CD4-positive, alpha-beta T cell (primary cell): ENCODE results near the gene TAF1B. TPM values are rescaled to one million over a fixed set of nuclear protein-coding genes. Genes with fewer than 3 reads are reported as not detected.
"Not testable (repeated sequence)": the region's sequence is repeated elsewhere in the genome, so short reads cannot be mapped to it uniquely, and the experiment has no call there.

Experiments used
- ATAC-seq: fragments of 200-7000 bp; cut with Tn5 transposase; one replicate; pipeline ENCODE4 v1.10.0; 2022; ENCODE audit warnings: mild to moderate bottlenecking; ENCODE audit not compliant: poor library complexity
- CTCF ChIA-PET: fragments of 350-600 bp; sonication (Branson Sonifier 250); formaldehyde crosslinking; loops from one replicate; lab custom pipeline; 2021; ENCODE audit warnings: antibody characterized with exemption, inconsistent platforms; lab: Charles Lee
- POLR2A ChIA-PET: fragments of 350-600 bp; sonication (Branson Sonifier 250); formaldehyde crosslinking; loops from one replicate; lab custom pipeline; 2021; ENCODE audit warnings: antibody characterized with exemption, inconsistent platforms; lab: Charles Lee
- DNase-seq, 14 experiments: peaks; one replicate each; pipeline ENCODE4 v3.0.0-alpha.2; 2013 to 2020; ENCODE audit warnings: mixed read lengths in 2 of 14
- H3K27ac ChIP-seq, 2 donors: one replicate each; pipeline versions ENCODE4 v1.5.1 to v1.7.0; 2013; ENCODE audit warnings: low read length in 2 of 2, low read depth in 1 of 2, mild to moderate bottlenecking in 1 of 2
- H3K27me3 ChIP-seq, 2 experiments: 1 replicate in 1 of 2; 2 replicates in 1 of 2; pipeline versions ENCODE4 v1.6.1 to v1.7.0; 2013; ENCODE audit warnings: low read length in 2 of 2, control low read depth in 1 of 2, mild to moderate bottlenecking in 1 of 2, moderate library complexity in 1 of 2; ENCODE audit not compliant: insufficient read depth in 2 of 2, control insufficient read depth in 1 of 2
- H3K36me3 ChIP-seq: one replicate; pipeline ENCODE4 v1.6.1; 2013; ENCODE audit warnings: low read length, control low read depth; ENCODE audit not compliant: insufficient read depth
- H3K4me1 ChIP-seq: one replicate; pipeline ENCODE4 v1.6.1; 2013; ENCODE audit warnings: low read length, control low read depth; ENCODE audit not compliant: insufficient read depth
- H3K4me3 ChIP-seq: one replicate; pipeline ENCODE4 v1.5.1; 2013; ENCODE audit warnings: mild to moderate bottlenecking, low read length, moderate library complexity
- H3K9me3 ChIP-seq, 2 experiments: 1 replicate in 1 of 2; 2 replicates in 1 of 2; pipeline versions ENCODE4 v1.6.1 to v1.7.0; 2013; ENCODE audit warnings: low read length in 2 of 2, mild to moderate bottlenecking in 2 of 2, control low read depth in 1 of 2, moderate library complexity in 1 of 2; ENCODE audit not compliant: control insufficient read depth in 1 of 2, insufficient read depth in 1 of 2
- H3K27ac Mint-ChIP-seq: one replicate; pipeline ENCODE4 v1.8.0; 2020; ENCODE audit warnings: mixed read lengths
- H3K27me3 Mint-ChIP-seq: one replicate; pipeline ENCODE4 v1.8.0; 2021; ENCODE audit warnings: mixed read lengths
- H3K36me3 Mint-ChIP-seq: one replicate; pipeline ENCODE4 v1.8.0; 2021; ENCODE audit warnings: low read depth, mixed read lengths
- H3K4me1 Mint-ChIP-seq: one replicate; pipeline ENCODE4 v1.8.0; 2021; ENCODE audit warnings: low read depth, mixed read lengths
- H3K4me3 Mint-ChIP-seq: one replicate; pipeline ENCODE4 v1.8.0; 2020; ENCODE audit warnings: mild to moderate bottlenecking, mixed read lengths
- H3K9me3 Mint-ChIP-seq: one replicate; pipeline ENCODE4 v1.8.0; 2020; ENCODE audit warnings: mixed read lengths
- CTCF ChIP-seq: fragments of 200-600 bp; IDR thresholded peaks from one replicate; pipeline ENCODE4 v1.8.0; 2022; ENCODE audit warnings: antibody characterized with exemption, mild to moderate bottlenecking
- intact Hi-C, 2 experiments: fragments of 100-400 bp; cut with DNase I in 1 of 2; cut with micrococcal nuclease in 1 of 2; formaldehyde crosslinking; loops; one replicate each; pipeline versions ENCODE4 v1.15.1 to v1.9.0; 2023 to 2025; cut with DNase I, micrococcal nuclease
- total RNA-seq, 174 experiments: library from RNA in 2 of 174; stranded (reverse) in 2 of 174; gene quantifications; one replicate each; pipeline ENCODE4 v1.2.3 and lab custom pipeline; 2021 to 2026

Gene TAF1B
- total RNA-seq, 2 experiments from 2014 or later = 9.9 to 10.8 TPM

DNA sequence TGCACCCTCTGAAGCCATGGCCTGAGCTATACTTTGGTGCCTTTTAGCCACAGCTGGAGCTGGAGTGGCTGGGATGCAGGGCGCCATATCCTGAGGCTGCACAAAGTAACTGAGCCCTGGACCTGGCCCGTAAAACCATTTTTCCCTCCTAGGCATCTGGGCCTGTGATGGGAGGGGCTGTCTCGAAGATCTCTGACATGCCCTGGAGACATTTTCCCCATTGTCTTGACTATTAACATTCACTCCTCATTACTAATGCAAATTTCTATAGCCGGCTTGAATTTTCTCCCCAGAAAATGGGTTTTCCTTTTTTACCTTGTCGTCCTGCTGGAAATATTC, 15.4 kb downstream of the TAF1B start:
- no peak overlapping the region for H3K4me3 ChIP-seq
- H3K36me3 Mint-ChIP-seq = peaks cover 74% of the 10 kb centered on the region
- peaks cover 59% of the 10 kb centered on the region for H3K36me3 ChIP-seq
- TF ChIP-seq CTCF = no peak
- no peak overlapping the region for H3K4me3 Mint-ChIP-seq
- intact Hi-C loops = no loop called here
- H3K27ac ChIP-seq = no peak overlapping the region
- H3K4me1 Mint-ChIP-seq = no peaks in the 10 kb centered on the region
- no peaks in the 10 kb centered on the region for H3K27me3 ChIP-seq
- ChIA-PET POLR2A (no interaction called here), CTCF (no interaction called here)
- peaks cover 0 to 12% of the 10 kb centered on the region in 2 experiments for H3K9me3 ChIP-seq
- DNase-seq (no peak), ATAC-seq (no peak)
- no peaks in the 10 kb centered on the region for H3K27me3 Mint-ChIP-seq
- no peaks in the 10 kb centered on the region for H3K4me1 ChIP-seq
- no peak overlapping the region for H3K27ac Mint-ChIP-seq
- peaks cover 7% of the 10 kb centered on the region for H3K9me3 Mint-ChIP-seq

- POLR2A ChIA-PET, H3K27me3 ChIP-seq, H3K4me3 ChIP-seq, ATAC-seq, H3K27ac ChIP-seq, DNase-seq, CTCF ChIA-PET, H3K27me3 Mint-ChIP-seq, H3K4me1 Mint-ChIP-seq, H3K9me3 Mint-ChIP-seq, H3K27ac Mint-ChIP-seq, H3K4me3 Mint-ChIP-seq, intact Hi-C loops, H3K4me1 ChIP-seq: not testable (repeated sequence)
- peaks cover 0 to 12% of the 10 kb centered on the region in 2 experiments for H3K9me3 ChIP-seq
- H3K36me3 Mint-ChIP-seq = peaks cover 50% of the 10 kb centered on the region
- peaks cover 36% of the 10 kb centered on the region for H3K36me3 ChIP-seq
These were observed 17.8 kb downstream of the TAF1B start for GRCh38 chr2:9860922-9861580.

DNA sequence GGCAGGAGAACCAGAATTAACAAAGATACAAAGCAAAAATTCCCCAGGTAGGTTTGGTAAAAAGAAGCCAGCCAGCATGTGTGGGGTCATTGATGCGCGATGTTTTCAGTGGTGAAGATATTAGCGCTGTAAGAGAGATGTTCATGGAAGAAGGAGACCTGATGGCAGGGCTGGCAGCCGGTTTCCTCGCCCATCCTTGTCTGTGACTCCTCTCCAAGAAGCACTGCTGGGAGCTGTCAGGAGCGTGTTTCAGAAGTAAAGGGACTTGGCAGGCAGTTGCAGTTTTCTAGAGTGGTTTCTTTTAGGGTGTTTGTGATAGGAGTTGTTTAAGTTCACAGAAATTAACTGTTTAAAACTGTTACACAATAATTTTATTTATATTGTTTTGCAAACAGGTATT, 24.6 kb downstream of the TAF1B start:
- Mint-ChIP-seq H3K9me3 (no peaks in the 10 kb centered on the region), H3K27ac (no peak overlapping the region), H3K4me3 (no peak overlapping the region), H3K27me3 (no peaks in the 10 kb centered on the region), H3K36me3 (peaks cover 36% of the 10 kb centered on the region), H3K4me1 (no peaks in the 10 kb centered on the region)
- Histone ChIP-seq H3K9me3 (no peaks in the 10 kb centered on the region), H3K36me3 (peaks cover 3% of the 10 kb centered on the region), H3K27me3 (no peaks in the 10 kb centered on the region), H3K27ac (no peak overlapping the region), H3K4me3 (no peak overlapping the region), H3K4me1 (no peaks in the 10 kb centered on the region)
- ATAC-seq = no peak
- intact Hi-C loops = no loop called here
- ChIA-PET CTCF (no interaction called here), POLR2A (no interaction called here)
- no peak for TF ChIP-seq CTCF
- DNase-seq = no peak

- POLR2A ChIA-PET = interaction anchor here (0.5 kb wide), 1 partner anchor 1563 kb away, joined by 3 read pairs; no protein-coding TSS in a partner anchor
- no peaks in the 10 kb centered on the region for H3K9me3 ChIP-seq
- DNase-seq = no peak
- no peak for TF ChIP-seq CTCF
- no peak overlapping the region for H3K4me3 Mint-ChIP-seq
- no peaks in the 10 kb centered on the region for H3K4me1 Mint-ChIP-seq
- peaks cover 73% of the 10 kb centered on the region for H3K36me3 Mint-ChIP-seq
- H3K27ac ChIP-seq = no peak overlapping the region
- ATAC-seq = no peak
- no peak overlapping the region for H3K27ac Mint-ChIP-seq
- H3K36me3 ChIP-seq = peaks cover 43% of the 10 kb centered on the region
- H3K27me3 ChIP-seq = no peaks in the 10 kb centered on the region
- H3K27me3 Mint-ChIP-seq = no peaks in the 10 kb centered on the region
- H3K9me3 Mint-ChIP-seq = no peaks in the 10 kb centered on the region
- CTCF ChIA-PET = no interaction called here
- H3K4me1 ChIP-seq = no peaks in the 10 kb centered on the region
- no peak overlapping the region for H3K4me3 ChIP-seq
- intact Hi-C loops = no loop called here
These were observed 30.1 kb downstream of the TAF1B start for GRCh38 chr2:9873337-9873736.
